HEK293T (cell line): ENCODE measurements around the gene HINFP.

ENCODE experiments used
- FOXA1 ChIP-seq: fragments of 450-650 bp; IDR thresholded peaks from 2 replicates; pipeline ENCODE4 v1.6.1; 2016; ENCODE audit warnings: mild to moderate bottlenecking
- FOXK2 ChIP-seq: fragments of 450-650 bp; IDR thresholded peaks from 2 replicates; pipeline ENCODE4 v1.6.1; 2016; ENCODE audit warnings: mild to moderate bottlenecking
- FOXM1 ChIP-seq: fragments of 450-650 bp; IDR thresholded peaks from 2 replicates; pipeline ENCODE4 v1.6.1; 2017; ENCODE audit warnings: mild to moderate bottlenecking, borderline replicate concordance
- HDGF ChIP-seq: fragments of 450-650 bp; IDR thresholded peaks from 2 replicates; pipeline ENCODE4 v1.6.1; 2017; ENCODE audit warnings: antibody characterized with exemption, borderline replicate concordance
- L3MBTL2 ChIP-seq: fragments of 450-650 bp; conservative IDR thresholded peaks from 2 replicates; pipeline ENCODE4 v1.6.1; 2016; ENCODE audit warnings: mild to moderate bottlenecking
- NFRKB ChIP-seq: fragments of 450-650 bp; IDR thresholded peaks from 2 replicates; pipeline ENCODE4 v1.6.1; 2016; ENCODE audit warnings: mild to moderate bottlenecking, moderate library complexity
- SP1 ChIP-seq: fragments of 450-650 bp; IDR thresholded peaks from 2 replicates; pipeline ENCODE4 v1.6.1; 2017

DNA sequence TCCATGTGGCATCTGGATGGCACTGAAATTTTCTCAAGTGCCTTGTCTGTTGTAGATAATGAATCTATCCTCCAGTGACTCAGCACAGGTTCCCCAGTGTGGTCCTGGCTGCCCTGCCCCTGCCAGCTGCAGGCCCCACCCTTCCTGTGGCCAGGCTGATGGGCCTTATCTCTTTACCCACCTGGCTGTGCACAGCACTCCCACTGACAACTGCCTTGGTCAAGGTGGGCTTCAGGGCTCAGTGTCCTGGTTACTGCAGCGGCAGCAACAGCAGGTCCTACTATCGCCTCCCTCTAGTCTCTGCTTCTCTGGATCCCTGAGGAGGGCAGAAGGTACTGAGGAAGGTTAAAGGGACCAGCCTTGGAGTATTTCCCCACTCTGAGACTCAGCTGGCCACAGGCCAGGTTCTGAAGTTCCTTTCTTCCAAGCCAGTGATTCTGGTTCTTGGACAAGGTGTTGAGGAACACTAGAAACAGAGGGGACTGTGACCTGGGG lies 33.6 kb upstream of the HINFP start:
- TF ChIP-seq FOXM1 (no peak), L3MBTL2 (no peak), FOXK2 (no peak), FOXA1 (no peak), SP1 (no peak), NFRKB (no peak), HDGF (no peak)
